HepG2 (cell line): ENCODE measurements around the gene DENND5B.

Experiments used
- CREB1 ChIP-seq, 2 experiments: fragments of 450-650 bp in 1 of 2; IDR thresholded peaks; 2 replicates each; pipeline ENCODE4 v1.6.1; 2016 to 2017; ENCODE audit warnings: control low read depth in 1 of 2, mild to moderate bottlenecking in 1 of 2, missing compliant biosample characterization in 1 of 2, missing genetic modification characterization in 1 of 2
- EP300 ChIP-seq, 3 experiments: sonication (generic) in 1 of 3; formaldehyde crosslinking in 1 of 3; IDR thresholded peaks; 2 replicates each; pipeline versions ENCODE4 v1.5.1 to v1.6.1; 2011 to 2020; ENCODE audit warnings: low read depth in 2 of 3, low read length in 2 of 3, borderline replicate concordance in 1 of 3, improper control_type of control experiment in 1 of 3, mild to moderate bottlenecking in 1 of 3, missing genetic modification reagents in 1 of 3, moderate library complexity in 1 of 3
- MAFK ChIP-seq, 2 experiments: IDR thresholded peaks in 1 of 2; conservative IDR thresholded peaks in 1 of 2; 2 replicates each; pipeline ENCODE4 v1.6.1; 2011; ENCODE audit warnings: improper control_type of control experiment in 2 of 2, low read length in 2 of 2
- TF ChIP-seq, protein P1 (sequence below): sonication (generic); formaldehyde crosslinking; IDR thresholded peaks from 2 replicates; pipeline ENCODE4 v1.5.0; 2020; ENCODE audit warnings: missing genetic modification reagents
- TF ChIP-seq, protein P2 (sequence below): sonication (generic); formaldehyde crosslinking; IDR thresholded peaks from 2 replicates; pipeline ENCODE4 v1.5.1; 2020; ENCODE audit warnings: mild to moderate bottlenecking, missing genetic modification reagents, borderline replicate concordance

DNA sequence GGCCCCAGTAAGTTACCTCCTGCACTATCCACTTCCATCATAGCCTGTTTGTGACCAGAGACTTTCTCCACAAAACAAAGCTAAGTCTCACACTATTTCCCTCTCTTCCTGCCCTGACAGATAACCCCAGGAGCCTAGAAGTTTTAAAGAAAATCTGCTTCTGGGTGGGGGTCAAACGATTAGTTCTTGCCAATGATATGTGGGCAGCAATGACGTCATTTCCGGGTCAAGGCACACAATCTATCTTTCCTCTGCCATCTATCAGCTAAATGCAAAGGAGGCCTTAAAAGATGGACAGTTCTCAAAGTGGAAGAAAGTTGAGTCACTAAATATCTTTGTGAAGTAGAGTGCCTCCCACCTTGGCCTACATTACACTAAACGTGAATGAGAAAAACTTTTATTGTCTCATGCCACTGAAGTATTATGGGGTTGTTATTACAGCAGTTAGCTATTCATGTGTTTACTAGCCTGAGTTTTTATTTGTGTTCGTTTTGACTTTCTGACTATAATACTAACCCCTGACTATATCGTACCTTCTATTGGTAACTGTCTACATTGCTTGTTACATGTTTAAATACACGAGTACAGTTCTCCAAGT, 86.2 kb downstream of the DENND5B start:
- TF ChIP-seq, protein P1, sequence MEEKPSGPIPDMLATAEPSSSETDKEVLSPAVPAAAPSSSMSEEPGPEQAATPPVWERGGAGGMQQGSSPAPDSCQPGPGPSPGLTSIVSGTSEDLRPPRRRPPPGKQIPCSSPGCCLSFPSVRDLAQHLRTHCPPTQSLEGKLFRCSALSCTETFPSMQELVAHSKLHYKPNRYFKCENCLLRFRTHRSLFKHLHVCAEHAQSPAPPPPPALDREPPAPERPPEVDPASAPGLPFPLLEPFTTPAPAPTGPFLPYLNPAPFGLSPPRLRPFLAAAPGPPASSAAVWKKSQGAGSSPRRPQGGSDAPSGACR (CRISPR knock-in tag) = no peak
- TF ChIP-seq MAFK (conservative IDR thresholded peaks at IDR 0.05 in 1 of 2, IDR thresholded peaks at IDR 0.05 in 1 of 2; ENCODE audit: low read length in 2 of 2) = no peak
- TF ChIP-seq EP300 (IDR thresholded peaks at IDR 0.05; ENCODE audit: low read depth in 2 of 2, low read length in 2 of 2) = no peak
- no peak for TF ChIP-seq EP300 (CRISPR knock-in tag; IDR thresholded peaks at IDR 0.05; ENCODE audit: borderline replicate concordance)
- TF ChIP-seq, protein P2, sequence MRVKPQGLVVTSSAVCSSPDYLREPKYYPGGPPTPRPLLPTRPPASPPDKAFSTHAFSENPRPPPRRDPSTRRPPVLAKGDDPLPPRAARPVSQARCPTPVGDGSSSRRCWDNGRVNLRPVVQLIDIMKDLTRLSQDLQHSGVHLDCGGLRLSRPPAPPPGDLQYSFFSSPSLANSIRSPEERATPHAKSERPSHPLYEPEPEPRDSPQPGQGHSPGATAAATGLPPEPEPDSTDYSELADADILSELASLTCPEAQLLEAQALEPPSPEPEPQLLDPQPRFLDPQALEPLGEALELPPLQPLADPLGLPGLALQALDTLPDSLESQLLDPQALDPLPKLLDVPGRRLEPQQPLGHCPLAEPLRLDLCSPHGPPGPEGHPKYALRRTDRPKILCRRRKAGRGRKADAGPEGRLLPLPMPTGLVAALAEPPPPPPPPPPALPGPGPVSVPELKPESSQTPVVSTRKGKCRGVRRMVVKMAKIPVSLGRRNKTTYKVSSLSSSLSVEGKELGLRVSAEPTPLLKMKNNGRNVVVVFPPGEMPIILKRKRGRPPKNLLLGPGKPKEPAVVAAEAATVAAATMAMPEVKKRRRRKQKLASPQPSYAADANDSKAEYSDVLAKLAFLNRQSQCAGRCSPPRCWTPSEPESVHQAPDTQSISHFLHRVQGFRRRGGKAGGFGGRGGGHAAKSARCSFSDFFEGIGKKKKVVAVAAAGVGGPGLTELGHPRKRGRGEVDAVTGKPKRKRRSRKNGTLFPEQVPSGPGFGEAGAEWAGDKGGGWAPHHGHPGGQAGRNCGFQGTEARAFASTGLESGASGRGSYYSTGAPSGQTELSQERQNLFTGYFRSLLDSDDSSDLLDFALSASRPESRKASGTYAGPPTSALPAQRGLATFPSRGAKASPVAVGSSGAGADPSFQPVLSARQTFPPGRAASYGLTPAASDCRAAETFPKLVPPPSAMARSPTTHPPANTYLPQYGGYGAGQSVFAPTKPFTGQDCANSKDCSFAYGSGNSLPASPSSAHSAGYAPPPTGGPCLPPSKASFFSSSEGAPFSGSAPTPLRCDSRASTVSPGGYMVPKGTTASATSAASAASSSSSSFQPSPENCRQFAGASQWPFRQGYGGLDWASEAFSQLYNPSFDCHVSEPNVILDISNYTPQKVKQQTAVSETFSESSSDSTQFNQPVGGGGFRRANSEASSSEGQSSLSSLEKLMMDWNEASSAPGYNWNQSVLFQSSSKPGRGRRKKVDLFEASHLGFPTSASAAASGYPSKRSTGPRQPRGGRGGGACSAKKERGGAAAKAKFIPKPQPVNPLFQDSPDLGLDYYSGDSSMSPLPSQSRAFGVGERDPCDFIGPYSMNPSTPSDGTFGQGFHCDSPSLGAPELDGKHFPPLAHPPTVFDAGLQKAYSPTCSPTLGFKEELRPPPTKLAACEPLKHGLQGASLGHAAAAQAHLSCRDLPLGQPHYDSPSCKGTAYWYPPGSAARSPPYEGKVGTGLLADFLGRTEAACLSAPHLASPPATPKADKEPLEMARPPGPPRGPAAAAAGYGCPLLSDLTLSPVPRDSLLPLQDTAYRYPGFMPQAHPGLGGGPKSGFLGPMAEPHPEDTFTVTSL = no peak
- TF ChIP-seq CREB1 (IDR thresholded peaks at IDR 0.05) = no peak
- no peak for TF ChIP-seq CREB1 (CRISPR knock-in tag; IDR thresholded peaks at IDR 0.05)
